Mucosa of descending colon (tissue), 3 donors: ENCODE data around the gene PYDC1. TPM values are rescaled to one million over a fixed set of nuclear protein-coding genes. Genes with fewer than 3 reads are reported as not detected.

Experiments used
- ATAC-seq: fragments of 200-7000 bp; cut with Tn5 transposase; one replicate; pipeline ENCODE4 v1.9.1; 2020; ENCODE audit warnings: mild to moderate bottlenecking, moderate library complexity
- DNase-seq, 3 donors: peaks; one replicate each; pipeline ENCODE4 v3.0.0-alpha.2; 2020
- H3K36me3 ChIP-seq: fragments of 200-600 bp; one replicate; pipeline ENCODE4 v1.8.0; 2021; ENCODE audit warnings: low read depth, mild to moderate bottlenecking
- H3K4me1 ChIP-seq: fragments of 200-600 bp; one replicate; pipeline ENCODE4 v1.8.0; 2021; ENCODE audit warnings: low read depth, mild to moderate bottlenecking
- H3K4me3 ChIP-seq: fragments of 200-600 bp; one replicate; pipeline ENCODE4 v1.8.0; 2021; ENCODE audit warnings: mild to moderate bottlenecking
- H3K9me3 ChIP-seq: fragments of 200-600 bp; one replicate; pipeline ENCODE4 v1.8.0; 2021; ENCODE audit warnings: mild to moderate bottlenecking
- CTCF ChIP-seq: fragments of 200-600 bp; IDR thresholded peaks from one replicate; pipeline ENCODE4 v1.8.0; 2022; ENCODE audit warnings: antibody characterized with exemption, mild to moderate bottlenecking
- intact Hi-C, 2 donors: fragments of 100-400 bp; cut with DNase I in 1 of 2; cut with micrococcal nuclease in 1 of 2; formaldehyde crosslinking; loops; one replicate each; pipeline versions ENCODE4 v1.11.0 to v1.11.1; 2022; cut with DNase I, micrococcal nuclease
- total RNA-seq, 3 donors: library from RNA; stranded (reverse); fragmentation: NEBNext Ultra II Directional in 2 of 3; extraction: Animal tissue kit (Norgen Biotek cat#: 25700) in 2 of 3; gene quantifications; one replicate each; pipeline versions ENCODE4 v1.2.1 to v1.2.4, GENCODE V29; 2021 to 2023
- donor health status: DM: no; HTN: no; CAD: no; lungs with moderate emphysema.
- donor health status: DM: no; HTN: no; CAD: no.
- donor health status: DM: no; HTN: yes; CAD: no.

The PYDC1 gene
- total RNA-seq, 3 donors from 2014 or later: not detected

GRCh38 chr16:31194898-31195297 is 22.0 kb downstream of the PYDC1 start:
- no peak for ATAC-seq
- TF ChIP-seq CTCF: no peak

GRCh38 chr16:31193874-31194273 is 23.1 kb downstream of the PYDC1 start:
- intact Hi-C loops: no loop called here

More at GRCh38 chr16:31194898-31195297, 22.0 kb downstream of the PYDC1 start:
- no peaks in the 10 kb centered on the region for H3K9me3 ChIP-seq
- intact Hi-C loops: no loop called here
- H3K4me3 ChIP-seq: no peak overlapping the region
- no peak for DNase-seq
- peaks cover 13% of the 10 kb centered on the region for H3K36me3 ChIP-seq
- H3K4me1 ChIP-seq: peaks cover 1% of the 10 kb centered on the region

GRCh38 chr16:31192856-31193642 is 23.9 kb downstream of the PYDC1 start:
- Histone ChIP-seq H3K9me3 (no peaks in the 10 kb centered on the region), H3K4me1 (no peaks in the 10 kb centered on the region), H3K36me3 (peaks cover 31% of the 10 kb centered on the region), H3K4me3 (no peak overlapping the region)
- ATAC-seq (no peak), DNase-seq (no peak)
- TF ChIP-seq CTCF: no peak
- intact Hi-C loops: no loop called here

More at GRCh38 chr16:31193874-31194273, 23.1 kb downstream of the PYDC1 start:
- DNase-seq: no peak
- H3K36me3 ChIP-seq: peaks cover 23% of the 10 kb centered on the region
- H3K4me3 ChIP-seq: no peak overlapping the region
- TF ChIP-seq CTCF: no peak
- ATAC-seq: no peak
- no peaks in the 10 kb centered on the region for H3K9me3 ChIP-seq
- no peaks in the 10 kb centered on the region for H3K4me1 ChIP-seq

- ATAC-seq (no peak), DNase-seq (no peak)
- Histone ChIP-seq H3K9me3 (no peaks in the 10 kb centered on the region), H3K36me3 (peaks cover 32% of the 10 kb centered on the region), H3K4me3 (no peak overlapping the region), H3K4me1 (no peaks in the 10 kb centered on the region)
- intact Hi-C loops: no loop called here
- TF ChIP-seq CTCF: no peak
Measured at GRCh38 chr16:31191697-31192428, 25.1 kb downstream of the PYDC1 start.

- no peak for ATAC-seq
- H3K4me1 ChIP-seq: peaks cover 3% of the 10 kb centered on the region
- intact Hi-C loops: no loop called here
- H3K9me3 ChIP-seq: no peaks in the 10 kb centered on the region
- TF ChIP-seq CTCF: no peak
- peaks cover 39% of the 10 kb centered on the region for H3K36me3 ChIP-seq
- H3K4me3 ChIP-seq: no peak overlapping the region
- DNase-seq: no peak
Measured at GRCh38 chr16:31190818-31191444, 26.0 kb downstream of the PYDC1 start.
